Mucosa of stomach (tissue), 1 donor: ENCODE measurements around the gene RTL1.

Experiments used
- H3K27me3 ChIP-seq: one replicate; pipeline ENCODE4 v1.7.0; 2013; ENCODE audit warnings: mild to moderate bottlenecking, low read length; ENCODE audit not compliant: control insufficient read depth, insufficient read depth
- H3K36me3 ChIP-seq: one replicate; pipeline ENCODE4 v1.7.0; 2013; ENCODE audit warnings: low read length; ENCODE audit not compliant: control insufficient read depth, insufficient read depth
- H3K4me1 ChIP-seq: one replicate; pipeline ENCODE4 v1.7.0; 2013; ENCODE audit warnings: mild to moderate bottlenecking, low read length; ENCODE audit not compliant: control insufficient read depth, insufficient read depth
- H3K4me3 ChIP-seq: one replicate; pipeline ENCODE4 v1.7.0; 2013; ENCODE audit warnings: low read length
- H3K9ac ChIP-seq: one replicate; pipeline ENCODE4 v1.7.0; 2013; ENCODE audit warnings: mild to moderate bottlenecking, low read length, moderate library complexity
- H3K9me3 ChIP-seq: one replicate; pipeline ENCODE4 v1.7.0; 2013; ENCODE audit warnings: mild to moderate bottlenecking, low read length, moderate library complexity; ENCODE audit not compliant: control insufficient read depth
- donor health status: Pancreatic carcinoma.

The RTL1 gene

DNA sequence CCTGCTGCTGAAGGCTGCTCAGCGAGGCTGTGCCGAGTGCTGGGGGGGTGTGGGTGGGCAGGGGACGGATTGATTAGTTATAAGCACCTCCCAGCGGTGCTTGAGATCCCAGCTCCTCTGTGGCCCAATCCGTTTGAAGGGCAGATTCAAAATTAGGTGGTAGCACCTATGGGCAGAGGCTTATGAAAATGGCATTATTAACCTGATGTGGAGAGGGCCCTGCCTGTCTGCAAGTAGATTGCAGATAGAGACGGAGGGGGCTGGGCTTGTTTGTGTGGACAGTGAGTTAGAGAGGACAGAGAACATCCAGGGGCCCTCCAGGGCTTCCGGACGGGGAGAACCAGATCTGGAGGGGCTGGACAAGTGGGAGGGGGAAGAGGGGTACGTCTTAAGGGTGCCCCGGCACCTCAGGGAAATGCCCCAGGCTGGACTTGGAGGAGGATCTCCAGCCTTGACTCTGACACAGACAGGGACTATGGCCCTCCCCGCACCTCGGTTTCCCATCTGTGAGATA is at the start of gene RTL1:
TSS of gene RTL1 (minus strand) at position 51 of the 514 bp plus-strand sequence. CDS start 18,934 bp downstream, outside the sequence.
- Histone ChIP-seq H3K4me3 (no peak within 1 kb of the TSS), H3K27me3 (peaks cover 42% of the 10 kb centered on the region), H3K9me3 (no peaks in the 10 kb centered on the region), H3K4me1 (no peaks in the 10 kb centered on the region), H3K36me3 (no peaks in the 10 kb centered on the region), H3K9ac (no peak within 1 kb of the TSS)

DNA sequence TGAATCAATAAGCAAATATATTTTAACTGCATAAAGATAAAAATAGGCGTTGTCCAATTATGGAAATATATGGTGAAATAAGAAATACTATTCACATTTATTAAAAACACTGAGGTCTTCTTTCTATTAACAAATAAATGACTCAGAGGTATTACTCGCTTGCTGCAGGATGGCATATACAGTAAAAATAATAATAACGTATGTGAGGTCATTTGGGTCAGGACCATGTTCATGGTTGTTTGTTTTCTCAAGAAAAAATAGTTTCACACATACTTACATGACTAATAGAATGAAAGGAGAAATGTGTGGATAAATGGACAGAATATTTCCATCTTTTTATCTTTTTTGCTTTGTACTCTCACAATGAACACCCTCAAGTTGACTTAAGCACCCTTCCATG is 46.5 kb upstream of the RTL1 start:
- H3K36me3 ChIP-seq = no peaks in the 10 kb centered on the region
- no peaks in the 10 kb centered on the region for H3K27me3 ChIP-seq
- no peak overlapping the region for H3K4me3 ChIP-seq
- H3K4me1 ChIP-seq = no peaks in the 10 kb centered on the region
- H3K9me3 ChIP-seq = no peaks in the 10 kb centered on the region
- H3K9ac ChIP-seq = no peak overlapping the region

DNA sequence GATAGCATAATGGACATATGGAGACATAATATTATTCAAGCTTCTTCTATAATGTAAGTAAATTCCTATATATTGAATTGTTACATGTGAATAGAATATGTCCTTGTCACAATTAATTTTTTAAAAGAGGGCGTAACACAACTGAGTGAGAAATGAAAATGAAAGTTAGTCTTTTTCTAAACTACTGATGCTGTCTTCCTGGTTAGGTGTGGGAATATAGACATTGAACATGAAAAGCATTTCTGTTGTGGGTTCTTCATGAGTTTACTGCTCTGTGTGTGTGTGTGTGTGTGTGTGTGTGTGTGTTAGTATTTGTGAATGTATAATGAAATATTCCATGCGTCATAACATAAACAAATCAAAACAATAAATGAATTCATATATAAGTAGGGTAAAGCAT is 40.5 kb upstream of the RTL1 start:
- Histone ChIP-seq H3K4me1 (no peaks in the 10 kb centered on the region), H3K9ac (no peak overlapping the region), H3K36me3 (no peaks in the 10 kb centered on the region), H3K9me3 (no peaks in the 10 kb centered on the region), H3K4me3 (no peak overlapping the region), H3K27me3 (no peaks in the 10 kb centered on the region)

DNA sequence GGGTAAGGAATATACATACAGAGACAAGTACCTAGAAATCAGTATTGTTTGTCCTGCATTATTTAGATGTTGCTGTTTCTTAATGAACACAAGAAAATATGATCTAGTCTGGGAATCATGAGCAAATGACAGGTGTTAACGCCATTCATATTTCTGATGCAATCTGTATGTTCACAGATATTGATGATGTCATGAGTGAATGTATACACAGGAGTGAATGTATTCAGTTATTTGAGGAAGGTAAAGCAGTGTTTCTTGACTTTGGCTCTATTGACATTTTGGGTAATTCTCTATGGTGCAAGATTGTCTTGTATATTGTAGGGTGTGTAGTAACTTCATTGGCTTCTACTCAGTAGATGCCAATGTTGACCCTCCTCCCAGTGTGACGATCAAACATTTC is 26.7 kb upstream of the RTL1 start:
- Histone ChIP-seq H3K36me3 (no peaks in the 10 kb centered on the region), H3K9me3 (no peaks in the 10 kb centered on the region), H3K4me3 (no peak overlapping the region), H3K9ac (no peak overlapping the region), H3K4me1 (no peaks in the 10 kb centered on the region), H3K27me3 (no peaks in the 10 kb centered on the region)

DNA sequence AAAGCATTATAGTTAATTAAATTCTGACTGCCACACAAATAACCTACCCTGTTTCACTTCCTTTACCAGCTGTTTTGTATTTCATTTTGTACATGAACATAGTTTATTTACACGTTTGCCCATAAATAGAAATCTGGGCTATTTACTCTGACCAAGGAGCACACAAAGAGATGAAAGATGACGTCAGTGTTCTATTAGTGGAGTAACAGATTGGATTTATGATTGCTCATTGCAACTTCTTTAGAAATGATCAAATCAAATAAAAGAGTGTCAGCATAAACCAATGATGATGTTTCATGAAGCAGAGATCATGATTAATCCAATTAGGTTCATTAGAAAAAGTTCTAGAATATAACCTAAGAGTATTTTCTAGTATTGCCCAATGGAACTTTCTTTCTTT is 12.0 kb upstream of the RTL1 start:
- no peak overlapping the region for H3K4me3 ChIP-seq
- no peaks in the 10 kb centered on the region for H3K4me1 ChIP-seq
- H3K9me3 ChIP-seq = no peaks in the 10 kb centered on the region
- no peaks in the 10 kb centered on the region for H3K36me3 ChIP-seq
- H3K9ac ChIP-seq = no peak overlapping the region
- no peaks in the 10 kb centered on the region for H3K27me3 ChIP-seq

DNA sequence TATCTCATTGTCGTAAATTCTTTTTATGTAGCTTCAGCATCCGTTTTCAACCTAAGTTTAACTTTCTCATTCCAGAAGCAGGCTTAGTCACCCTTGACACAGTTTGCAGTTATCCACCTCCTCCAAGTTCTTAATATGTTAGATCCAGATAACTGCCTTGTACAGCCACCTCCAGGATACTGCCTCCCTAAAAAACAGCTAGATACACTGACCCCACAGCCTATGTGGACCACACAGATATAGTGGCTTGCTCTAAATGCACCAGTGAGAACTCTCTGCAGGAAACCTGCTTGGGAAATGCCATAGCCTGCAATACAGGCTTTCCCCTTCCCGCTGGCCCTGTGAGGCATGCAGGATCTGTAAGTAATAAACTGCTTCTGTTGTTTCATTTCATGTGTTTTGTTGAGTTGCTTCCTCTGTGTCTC is 11.1 kb upstream of the RTL1 start:
- Histone ChIP-seq H3K4me3 (no peak overlapping the region), H3K9me3 (no peaks in the 10 kb centered on the region), H3K27me3 (no peaks in the 10 kb centered on the region), H3K9ac (no peak overlapping the region), H3K4me1 (no peaks in the 10 kb centered on the region), H3K36me3 (no peaks in the 10 kb centered on the region)

DNA sequence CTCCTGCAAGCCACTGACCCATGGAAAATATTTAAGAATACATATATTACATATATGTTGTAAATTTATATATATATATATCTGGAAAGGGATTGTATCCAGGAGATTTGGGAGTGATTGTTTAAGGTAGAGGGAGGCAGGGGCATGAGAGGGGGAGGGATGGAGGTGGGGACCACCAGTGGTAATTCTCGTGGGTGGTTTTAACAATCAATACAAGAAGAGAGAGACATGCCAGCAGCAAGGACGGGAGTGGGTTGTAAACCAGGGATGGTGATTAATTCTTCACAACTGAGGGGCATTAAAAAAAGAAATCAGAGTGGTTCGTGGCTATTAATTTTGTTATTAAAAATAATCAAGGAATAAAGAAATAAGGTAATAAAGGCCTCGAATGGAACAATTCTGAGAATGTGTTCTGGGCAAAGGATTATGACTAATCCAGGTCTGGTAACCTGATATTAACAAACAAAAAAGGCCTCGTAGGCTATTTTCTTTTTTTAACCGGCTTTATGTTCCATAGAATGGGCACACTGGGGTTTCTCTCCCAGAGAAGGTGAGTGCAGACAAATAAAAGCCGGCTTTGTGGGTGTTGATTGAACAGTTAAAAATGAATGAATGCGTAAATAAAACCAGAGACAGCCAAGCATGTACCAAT is 8.3 kb upstream of the RTL1 start:
- Histone ChIP-seq H3K4me1 (no peaks in the 10 kb centered on the region), H3K4me3 (no peak overlapping the region), H3K9me3 (no peaks in the 10 kb centered on the region), H3K9ac (no peak overlapping the region), H3K36me3 (no peaks in the 10 kb centered on the region), H3K27me3 (peaks cover 2% of the 10 kb centered on the region)

DNA sequence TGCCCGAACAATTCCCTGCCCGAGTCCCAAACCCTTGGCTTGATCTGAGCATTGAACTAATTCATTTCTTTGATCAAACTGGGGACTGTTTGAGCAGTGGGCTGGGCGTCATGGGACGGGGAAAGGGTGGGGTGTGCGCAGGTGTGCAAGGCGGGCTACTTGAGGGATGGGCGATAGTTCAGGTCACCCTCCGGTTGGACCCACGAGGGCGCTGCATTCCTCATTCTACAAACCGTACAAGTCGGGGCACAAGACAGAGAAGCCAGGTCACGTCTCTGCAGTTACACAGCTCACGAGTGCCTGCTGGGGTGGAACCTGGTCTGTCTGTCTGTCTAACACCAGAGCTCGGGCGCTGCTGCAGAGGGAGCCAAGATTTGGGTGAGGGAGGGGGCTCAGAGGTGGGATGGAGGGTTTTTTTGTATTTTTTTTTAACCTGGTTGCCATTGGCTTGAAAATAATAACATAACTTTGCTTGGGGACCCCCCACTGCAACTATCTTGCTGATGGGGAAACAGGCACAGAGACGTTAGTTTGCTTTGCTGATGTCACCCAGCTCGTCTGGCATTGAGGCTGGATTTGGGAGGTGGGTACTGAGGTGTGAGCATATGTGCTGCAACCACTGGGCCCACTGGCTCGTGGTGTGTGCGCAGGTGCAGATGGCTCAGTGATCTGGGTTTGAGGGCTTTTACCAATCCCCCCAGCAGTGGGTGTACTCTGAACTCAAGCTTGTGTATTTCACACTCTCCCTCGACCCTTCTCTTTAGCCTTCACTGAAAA is 7.6 kb upstream of the RTL1 start:
- no peak overlapping the region for H3K9ac ChIP-seq
- no peaks in the 10 kb centered on the region for H3K36me3 ChIP-seq
- H3K4me3 ChIP-seq = no peak overlapping the region
- H3K9me3 ChIP-seq = no peaks in the 10 kb centered on the region
- H3K27me3 ChIP-seq = peaks cover 6% of the 10 kb centered on the region
- H3K4me1 ChIP-seq = no peaks in the 10 kb centered on the region

DNA sequence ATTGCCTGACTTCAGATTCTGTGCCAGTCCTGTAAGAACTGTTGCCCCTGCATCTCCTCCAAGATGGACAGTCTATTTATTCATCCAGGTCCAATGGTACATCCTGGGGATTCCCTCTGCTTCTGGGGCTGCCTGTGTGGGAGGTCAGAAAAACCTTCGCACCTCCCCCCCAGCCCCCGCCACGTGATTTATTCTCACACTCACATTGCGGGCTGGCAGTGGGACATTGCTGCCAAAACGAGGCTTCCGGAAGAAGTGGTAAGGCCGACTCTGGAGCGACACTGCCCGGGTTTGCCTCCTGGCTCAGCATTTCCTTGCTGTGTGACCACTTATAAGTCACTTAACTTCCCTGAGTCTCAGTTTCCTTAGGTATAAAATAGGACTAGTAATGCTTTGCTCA is 5.9 kb upstream of the RTL1 start:
- H3K4me3 ChIP-seq = no peak overlapping the region
- no peaks in the 10 kb centered on the region for H3K4me1 ChIP-seq
- no peak overlapping the region for H3K9ac ChIP-seq
- H3K36me3 ChIP-seq = no peaks in the 10 kb centered on the region
- peaks cover 14% of the 10 kb centered on the region for H3K27me3 ChIP-seq
- no peaks in the 10 kb centered on the region for H3K9me3 ChIP-seq

DNA sequence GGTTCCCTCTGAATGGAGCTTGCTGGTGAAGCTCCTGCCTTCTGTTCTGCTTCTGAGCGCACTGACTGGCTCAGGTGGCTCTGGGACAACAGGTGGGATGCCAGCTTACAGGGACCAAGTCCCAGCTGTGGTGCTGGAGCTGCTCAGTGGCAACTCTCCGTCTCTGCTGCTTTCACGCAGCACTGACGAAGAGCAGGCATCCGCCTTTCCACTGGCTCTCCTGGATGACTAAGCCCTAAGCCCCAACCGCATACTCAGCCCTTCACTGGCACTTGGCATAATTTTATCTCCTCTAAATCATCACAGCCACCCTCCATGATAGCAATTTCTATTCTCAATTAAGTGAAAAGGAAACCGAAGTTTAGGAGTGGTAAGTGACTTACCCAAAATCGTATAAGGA is 3.7 kb upstream of the RTL1 start:
- Histone ChIP-seq H3K9ac (no peak overlapping the region), H3K27me3 (peaks cover 28% of the 10 kb centered on the region), H3K9me3 (no peaks in the 10 kb centered on the region), H3K4me3 (no peak overlapping the region), H3K4me1 (no peaks in the 10 kb centered on the region), H3K36me3 (no peaks in the 10 kb centered on the region)

DNA sequence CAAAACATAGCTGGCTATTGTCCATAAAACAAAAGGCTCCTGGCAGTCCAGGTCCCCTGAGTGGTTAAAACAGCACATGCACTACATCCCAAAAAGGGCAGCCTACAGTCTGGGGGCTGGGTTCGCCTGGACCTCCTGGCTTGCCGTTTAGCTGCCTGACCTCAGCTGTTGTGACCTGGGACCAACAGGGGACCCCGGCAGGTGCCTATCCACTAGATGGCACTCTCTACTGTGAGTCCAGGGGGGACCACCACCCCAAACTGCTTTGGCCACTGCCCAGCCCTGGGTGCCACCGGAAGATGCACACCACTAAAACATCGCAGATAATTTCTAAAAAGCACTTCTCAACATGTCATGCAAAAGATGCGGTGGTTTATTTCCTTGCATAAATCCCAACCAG is 2.9 kb upstream of the RTL1 start:
- Histone ChIP-seq H3K4me1 (no peaks in the 10 kb centered on the region), H3K9ac (no peak overlapping the region), H3K36me3 (no peaks in the 10 kb centered on the region), H3K9me3 (no peaks in the 10 kb centered on the region), H3K27me3 (peaks cover 33% of the 10 kb centered on the region), H3K4me3 (no peak overlapping the region)

DNA sequence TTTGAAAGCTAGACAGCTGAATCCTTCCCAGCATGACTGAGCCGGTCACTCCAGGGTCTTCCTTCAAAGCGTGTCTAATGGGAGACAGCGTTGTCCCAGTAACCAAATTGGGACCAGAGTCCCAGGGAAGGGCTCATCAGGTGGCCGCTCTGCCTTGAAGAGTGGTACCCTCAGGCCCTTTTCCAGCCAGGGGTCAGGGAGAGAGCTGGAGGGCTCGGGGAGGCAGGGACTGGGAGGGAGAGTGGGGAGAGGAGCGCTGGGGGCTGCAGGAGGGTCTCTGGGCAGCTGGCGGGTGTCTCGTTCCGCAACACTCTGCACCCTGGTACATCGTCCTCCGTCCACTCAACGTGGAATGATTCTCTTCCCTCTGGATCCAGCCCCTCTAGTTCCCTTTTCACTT is 1.6 kb upstream of the RTL1 start:
- no peaks in the 10 kb centered on the region for H3K9me3 ChIP-seq
- no peak overlapping the region for H3K4me3 ChIP-seq
- H3K9ac ChIP-seq = no peak overlapping the region
- no peaks in the 10 kb centered on the region for H3K4me1 ChIP-seq
- H3K36me3 ChIP-seq = no peaks in the 10 kb centered on the region
- H3K27me3 ChIP-seq = peaks cover 41% of the 10 kb centered on the region
